Left lung (tissue), 10 donors: Measurements from ENCODE around the gene C18orf32. TPM values are rescaled to one million over a fixed set of nuclear protein-coding genes. Genes with fewer than 3 reads are reported as not detected.
"Not testable (repeated sequence)": the region's sequence is repeated elsewhere in the genome, so short reads cannot be mapped to it uniquely, and the experiment has no call there.

Source experiments
- ATAC-seq: fragments of 200-7000 bp; cut with Tn5 transposase; one replicate; pipeline ENCODE4 v1.9.1; 2020; ENCODE audit warnings: moderate library complexity
- DNase-seq, 4 donors: peaks; one replicate each; pipeline ENCODE4 v3.0.0-alpha.2; 2013 to 2020
- H3K27ac ChIP-seq, 2 donors: fragments of 200-600 bp; sonication (generic) in 1 of 2; one replicate each; pipeline versions ENCODE4 v1.5.0 to v1.8.0; 2020 to 2021
- H3K27me3 ChIP-seq, 2 donors: fragments of 200-600 bp; sonication (generic) in 1 of 2; one replicate each; pipeline versions ENCODE4 v1.5.0 to v1.8.0; 2020 to 2021
- H3K36me3 ChIP-seq, 2 donors: fragments of 200-600 bp; sonication (generic) in 1 of 2; one replicate each; pipeline versions ENCODE4 v1.5.0 to v1.8.0; 2020 to 2021
- H3K4me1 ChIP-seq, 2 donors: fragments of 200-600 bp; one replicate each; pipeline ENCODE4 v1.8.0; 2021
- H3K4me3 ChIP-seq, 2 donors: fragments of 200-600 bp; sonication (generic) in 1 of 2; one replicate each; pipeline versions ENCODE4 v1.5.0 to v1.8.0; 2020 to 2021; ENCODE audit warnings: mild to moderate bottlenecking in 1 of 2
- H3K9me3 ChIP-seq, 2 donors: fragments of 200-600 bp; sonication (generic) in 1 of 2; one replicate each; pipeline versions ENCODE4 v1.5.0 to v1.8.0; 2020 to 2021
- intact Hi-C, 2 donors: fragments of 100-400 bp; cut with DNase I; formaldehyde crosslinking; loops; one replicate each; pipeline versions ENCODE4 v1.11.2 to v1.14.2; 2022
- polyA plus RNA-seq, 6 donors: library from polyadenylated mRNA; unstranded; fragments of 120-200 nt; gene quantifications; one replicate each; pipeline ENCODE4 v1.2.1, GENCODE V29; 2013; ENCODE audit not compliant: insufficient read length in 6 of 6
- total RNA-seq, 2 donors: library from RNA; stranded (reverse); fragmentation: NEBNext Ultra II Directional; extraction: Animal tissue kit (Norgen Biotek cat#: 25700); gene quantifications; one replicate each; pipeline ENCODE4 v1.2.1, GENCODE V29; 2021
- TF ChIP-seq, protein P1 (sequence below), 2 donors: fragments of 200-600 bp; sonication (generic) in 1 of 2; IDR thresholded peaks; one replicate each; pipeline versions ENCODE4 v1.5.0 to v1.8.0; 2021; ENCODE audit warnings: antibody characterized with exemption in 2 of 2
- donor health status: DM: no; HTN: yes; CAD: no.
- donor health status: DM: no; HTN: no; CAD: no.

C18orf32 gene
- total and polyA plus RNA-seq, 8 donors, result 22.3 to 78.6 (median 25.6) TPM

DNA sequence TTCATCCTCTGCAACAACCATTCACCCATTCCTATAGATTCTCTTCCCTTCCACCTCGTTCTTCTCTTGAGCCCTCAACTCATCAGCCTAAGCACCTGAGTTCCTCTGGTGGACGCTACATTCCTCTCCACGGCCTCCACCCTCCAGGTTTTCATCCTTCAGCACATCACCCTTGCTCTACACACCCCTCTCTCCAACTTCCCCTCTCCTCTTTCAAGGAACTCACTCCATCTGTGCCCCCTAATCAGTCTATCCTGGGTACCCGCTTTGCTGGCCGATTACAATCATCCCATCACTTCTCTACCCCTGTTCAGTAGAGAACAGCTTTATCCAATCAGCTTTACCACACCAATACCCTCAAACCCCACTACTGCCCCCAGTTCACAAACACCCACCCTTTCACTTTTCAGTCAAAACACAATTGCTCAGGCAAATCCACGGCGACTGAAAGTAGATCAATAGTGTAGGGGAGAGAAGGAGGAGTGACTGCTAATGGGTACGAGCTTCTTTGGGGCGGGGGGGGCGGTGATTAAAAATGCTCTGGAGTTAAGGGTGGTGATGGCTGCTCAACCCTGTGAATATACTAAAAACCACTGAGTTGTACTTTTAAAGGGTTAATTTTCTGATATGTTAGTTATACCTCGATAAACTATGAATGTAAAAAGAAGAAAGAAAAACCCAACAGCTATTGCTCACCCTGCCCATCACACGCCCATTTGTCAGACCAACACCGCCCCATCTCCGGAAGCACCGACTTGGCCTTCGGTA is 27.4 kb downstream of the C18orf32 start:
- Histone ChIP-seq H3K4me1 (peaks cover 0 to 29% of the 10 kb centered on the region in 2 donors), H3K27me3 (no peaks in the 10 kb centered on the region), H3K27ac (peak overlapping the region; percentile 77 to 84), H3K4me3 (peak overlapping the region; percentile 92 to 95), H3K36me3 (no peaks in the 10 kb centered on the region), H3K9me3 (no peaks in the 10 kb centered on the region)
- TF ChIP-seq, protein P1, sequence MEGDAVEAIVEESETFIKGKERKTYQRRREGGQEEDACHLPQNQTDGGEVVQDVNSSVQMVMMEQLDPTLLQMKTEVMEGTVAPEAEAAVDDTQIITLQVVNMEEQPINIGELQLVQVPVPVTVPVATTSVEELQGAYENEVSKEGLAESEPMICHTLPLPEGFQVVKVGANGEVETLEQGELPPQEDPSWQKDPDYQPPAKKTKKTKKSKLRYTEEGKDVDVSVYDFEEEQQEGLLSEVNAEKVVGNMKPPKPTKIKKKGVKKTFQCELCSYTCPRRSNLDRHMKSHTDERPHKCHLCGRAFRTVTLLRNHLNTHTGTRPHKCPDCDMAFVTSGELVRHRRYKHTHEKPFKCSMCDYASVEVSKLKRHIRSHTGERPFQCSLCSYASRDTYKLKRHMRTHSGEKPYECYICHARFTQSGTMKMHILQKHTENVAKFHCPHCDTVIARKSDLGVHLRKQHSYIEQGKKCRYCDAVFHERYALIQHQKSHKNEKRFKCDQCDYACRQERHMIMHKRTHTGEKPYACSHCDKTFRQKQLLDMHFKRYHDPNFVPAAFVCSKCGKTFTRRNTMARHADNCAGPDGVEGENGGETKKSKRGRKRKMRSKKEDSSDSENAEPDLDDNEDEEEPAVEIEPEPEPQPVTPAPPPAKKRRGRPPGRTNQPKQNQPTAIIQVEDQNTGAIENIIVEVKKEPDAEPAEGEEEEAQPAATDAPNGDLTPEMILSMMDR (IDR thresholded peaks at IDR 0.05), result no peak
- DNase-seq, result no peak
- peak; percentile 51 for ATAC-seq
- intact Hi-C loops, result no loop called here

DNA sequence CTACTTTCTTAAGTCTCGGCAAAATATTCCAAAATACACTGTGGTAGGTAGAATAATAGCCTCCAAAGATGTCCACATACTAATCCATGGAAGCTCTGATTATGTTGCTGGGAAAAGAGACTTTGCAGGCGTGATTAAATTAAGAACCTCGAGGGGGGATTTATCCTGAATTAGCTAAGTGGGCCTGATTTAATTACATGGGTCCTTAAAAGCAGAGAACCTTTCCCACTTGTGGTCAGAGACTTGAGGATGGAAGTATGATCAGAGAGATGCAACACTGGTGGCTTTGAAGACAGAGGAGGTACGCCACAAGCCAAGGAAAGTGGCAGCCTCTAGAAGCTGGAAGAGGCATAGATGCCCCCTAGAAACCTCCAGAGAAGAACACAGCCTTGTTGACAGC is 29.4 kb downstream of the C18orf32 start:
- no peak overlapping the region for H3K4me3 ChIP-seq
- no peak overlapping the region for H3K27ac ChIP-seq
- intact Hi-C loops, result no loop called here
- H3K36me3 ChIP-seq, result peaks cover 0 to 4% of the 10 kb centered on the region in 2 donors
- no peaks in the 10 kb centered on the region for H3K27me3 ChIP-seq
- DNase-seq (no peak), ATAC-seq (no peak)
- TF ChIP-seq, protein P1 (IDR thresholded peaks at IDR 0.05), result no peak
- peaks cover 0 to 2% of the 10 kb centered on the region in 2 donors for H3K9me3 ChIP-seq
- peaks cover 0 to 29% of the 10 kb centered on the region in 2 donors for H3K4me1 ChIP-seq

DNA sequence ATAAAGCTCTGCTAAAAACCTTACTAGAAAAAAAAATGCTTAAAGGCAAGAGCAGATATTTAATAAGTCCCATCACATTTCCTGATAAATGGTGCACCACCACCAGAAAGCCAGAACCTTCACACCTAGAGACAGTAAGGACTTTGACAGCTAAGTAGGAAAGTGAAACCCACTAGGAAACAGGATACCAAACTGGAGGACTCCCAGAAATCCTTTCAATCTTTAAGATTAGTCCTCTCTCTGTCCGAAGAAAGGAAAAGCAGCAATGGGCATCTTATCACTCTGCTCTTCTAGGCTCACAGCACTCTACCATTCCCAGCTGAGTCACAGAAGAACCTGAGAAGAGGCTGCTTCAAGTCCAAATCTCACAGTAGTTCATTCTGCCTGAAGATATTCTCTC is 30.2 kb downstream of the C18orf32 start:
- Histone ChIP-seq H3K9me3 (peaks cover 0 to 7% of the 10 kb centered on the region in 2 donors), H3K36me3 (peaks cover 0 to 12% of the 10 kb centered on the region in 2 donors), H3K4me3 (no peak overlapping the region), H3K27ac (peak overlapping the region in 1 of 2 donors; percentile 7), H3K27me3 (no peaks in the 10 kb centered on the region), H3K4me1 (peaks cover 0 to 29% of the 10 kb centered on the region in 2 donors)
- no peak for ATAC-seq
- TF ChIP-seq, protein P1 (IDR thresholded peaks at IDR 0.05), result no peak
- peak in 1 of 4 donors; percentile 5 for DNase-seq
- intact Hi-C loops, result no loop called here

GRCh38 chr18:49452534-49452933 is 34.5 kb downstream of the C18orf32 start:
- ATAC-seq, H3K27ac ChIP-seq, DNase-seq, intact Hi-C loops, H3K4me1 ChIP-seq, H3K27me3 ChIP-seq, H3K4me3 ChIP-seq: not testable (repeated sequence)
- Histone ChIP-seq H3K36me3 (peaks cover 0 to 38% of the 10 kb centered on the region in 2 donors), H3K9me3 (peaks cover 0 to 48% of the 10 kb centered on the region in 2 donors)

DNA sequence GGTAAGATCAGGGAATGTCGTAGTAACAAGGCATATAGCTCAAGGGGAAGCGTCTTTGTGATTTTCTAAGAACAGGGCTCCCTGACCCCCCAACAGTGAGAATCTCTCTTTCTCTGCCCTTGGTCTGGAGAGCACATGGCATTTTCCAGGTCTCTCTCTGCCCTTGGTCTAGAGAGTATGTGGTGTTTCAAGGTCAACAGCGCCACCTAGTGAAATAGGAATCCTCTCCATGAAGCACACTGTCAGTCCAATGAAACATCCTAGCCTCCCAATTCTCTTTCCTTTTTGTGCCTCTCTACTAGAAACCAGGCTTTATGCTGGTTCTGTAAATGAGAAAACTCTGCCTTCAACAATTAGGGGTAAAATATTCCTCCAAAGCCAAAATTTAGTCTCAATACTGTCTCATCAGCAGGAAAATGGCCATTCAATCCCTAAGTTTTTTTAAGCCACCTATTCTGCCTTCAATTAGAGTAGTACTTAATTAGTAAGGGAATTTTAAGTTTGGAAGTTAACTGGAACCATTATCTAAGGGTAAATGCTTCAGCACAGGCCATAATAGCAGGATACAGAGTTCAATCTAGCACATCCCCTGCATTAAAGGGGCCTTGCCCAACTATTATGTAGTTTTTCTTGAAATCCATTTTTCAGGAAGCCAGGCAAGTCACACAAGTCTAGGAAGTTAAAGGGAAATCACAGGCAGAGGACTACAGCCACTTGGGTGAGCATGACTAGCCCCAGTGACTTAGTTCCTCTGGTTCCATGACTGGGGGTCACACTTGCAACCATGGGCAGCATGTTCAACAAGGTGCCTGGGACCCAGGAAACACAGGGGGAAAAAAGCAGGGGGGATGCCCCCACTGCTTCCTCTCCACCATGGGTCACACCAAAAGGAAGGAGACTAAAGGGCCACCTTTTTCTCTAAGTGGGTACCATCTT is 39.0 kb downstream of the C18orf32 start:
- TF ChIP-seq, protein P1 (IDR thresholded peaks at IDR 0.05), result peak; percentile 34 to 61
- H3K4me3 ChIP-seq, result no peak overlapping the region
- DNase-seq, result no peak
- H3K9me3 ChIP-seq, result peaks cover 0 to 47% of the 10 kb centered on the region in 2 donors
- intact Hi-C loops, result loop anchor here in 1 of 2 donors (10.0 kb wide), 1 partner anchor 773 kb away; no protein-coding TSS in a partner anchor
- no peaks in the 10 kb centered on the region for H3K4me1 ChIP-seq
- H3K36me3 ChIP-seq, result peaks cover 0 to 34% of the 10 kb centered on the region in 2 donors
- no peaks in the 10 kb centered on the region for H3K27me3 ChIP-seq
- ATAC-seq, result peak; percentile 85
- no peak overlapping the region for H3K27ac ChIP-seq
